ENCODE data around the gene ITPRIPL2.

The ITPRIPL2 gene

DNA sequence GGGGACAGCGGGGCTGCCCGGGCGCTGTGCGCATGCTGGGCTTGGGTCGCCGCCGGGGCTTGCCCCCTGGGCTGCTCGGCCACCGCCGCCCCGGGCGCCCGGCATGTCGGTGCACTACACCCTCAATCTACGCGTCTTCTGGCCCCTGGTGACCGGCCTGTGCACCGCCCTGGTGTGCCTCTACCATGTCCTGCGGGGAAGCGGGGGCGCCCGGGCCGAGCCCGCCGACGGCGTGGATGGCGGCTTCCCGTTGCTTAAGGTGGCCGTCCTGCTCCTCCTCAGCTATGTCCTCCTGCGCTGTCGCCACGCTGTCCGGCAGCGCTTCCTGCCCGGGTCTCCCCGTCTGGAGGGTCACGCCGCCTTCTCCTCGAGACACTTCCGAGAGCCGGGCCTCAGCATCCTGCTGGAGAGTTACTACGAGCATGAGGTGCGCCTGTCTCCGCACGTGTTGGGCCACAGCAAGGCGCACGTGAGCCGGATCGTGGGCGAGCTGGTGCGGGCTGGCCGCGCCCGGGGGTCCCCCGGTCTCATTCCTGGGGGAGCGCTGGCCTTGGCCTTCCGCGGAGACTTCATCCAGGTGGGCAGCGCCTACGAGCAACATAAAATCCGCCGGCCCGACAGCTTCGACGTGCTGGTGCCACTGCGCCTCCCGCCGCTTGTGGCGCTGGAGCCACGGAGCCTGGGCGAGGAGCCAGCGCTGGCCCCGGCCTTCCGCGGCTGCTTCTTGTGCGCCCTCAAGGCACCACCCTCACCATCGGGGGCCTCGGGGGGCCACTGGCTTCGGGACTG, 789 bp downstream of the ITPRIPL2 start:
- peak; percentile 23; the same call in 1 of the 2 replicates for TF ChIP-seq CTCF (conservative IDR thresholded peaks at IDR 0.05; ENCODE audit: low read length)
- DNase-seq (ENCODE audit: low read depth), result peak; percentile 61
- peak overlapping the region; percentile 75 for H3K4me3 ChIP-seq (ENCODE audit: low read length)

DNA sequence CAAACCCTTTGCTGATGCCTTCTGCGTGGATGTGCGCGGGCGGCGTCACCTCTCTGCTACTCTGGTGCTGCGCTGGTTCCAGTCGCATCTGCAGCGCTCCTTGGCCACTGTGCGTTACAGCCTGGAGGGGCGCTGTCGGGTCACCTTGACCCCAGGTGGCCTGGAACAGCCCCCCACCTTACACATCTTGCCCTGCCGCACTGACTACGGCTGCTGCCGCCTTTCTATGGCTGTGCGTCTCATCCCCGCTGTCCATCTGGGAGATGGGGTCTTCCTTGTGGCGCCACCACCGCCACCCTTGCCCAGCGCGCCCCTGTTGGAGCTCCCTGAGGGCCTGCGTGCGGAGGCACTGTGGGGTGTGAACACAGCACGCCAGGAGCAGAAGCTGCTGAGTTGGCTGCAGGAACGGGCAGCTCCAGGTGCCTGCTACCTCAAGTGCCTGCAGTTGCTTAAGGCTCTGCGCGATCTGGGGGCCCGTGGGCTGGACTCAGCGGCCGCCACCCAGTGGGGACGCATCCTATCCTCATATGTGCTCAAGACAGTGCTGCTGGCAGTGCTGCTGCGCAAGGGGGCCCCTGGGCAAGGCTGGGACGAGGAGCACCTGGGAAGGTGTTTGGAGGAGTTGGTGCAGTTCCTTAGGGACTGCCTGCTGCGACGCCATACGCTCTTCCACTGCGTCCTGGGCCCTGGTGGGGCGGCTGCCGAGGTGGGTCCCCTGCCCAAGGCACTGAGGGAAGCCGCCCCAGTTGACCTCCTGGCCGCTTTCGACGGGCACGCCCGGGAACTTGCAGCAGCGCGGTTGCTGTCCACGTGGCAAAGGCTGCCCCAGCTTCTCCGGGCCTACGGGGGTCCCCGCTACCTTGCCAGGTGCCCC, 1.6 kb downstream of the ITPRIPL2 start:
- H3K4me3 ChIP-seq (ENCODE audit: low read length), result peak overlapping the region; percentile 75

GRCh38 chr16:19116711-19117449, 3.1 kb downstream of the ITPRIPL2 start:
- peak; percentile 37 for DNase-seq (ENCODE audit: low read depth)
- peak overlapping the region; percentile 14 for H3K4me3 ChIP-seq (ENCODE audit: low read length)
- no peak for TF ChIP-seq CTCF (conservative IDR thresholded peaks at IDR 0.05; ENCODE audit: low read length)

More for the DNA sequence above, 1.6 kb downstream of the ITPRIPL2 start:
- DNase-seq (ENCODE audit: low read depth), result no peak
- peak; percentile 19; the same call in 1 of the 2 replicates for TF ChIP-seq CTCF (conservative IDR thresholded peaks at IDR 0.05; ENCODE audit: low read length)

DNA sequence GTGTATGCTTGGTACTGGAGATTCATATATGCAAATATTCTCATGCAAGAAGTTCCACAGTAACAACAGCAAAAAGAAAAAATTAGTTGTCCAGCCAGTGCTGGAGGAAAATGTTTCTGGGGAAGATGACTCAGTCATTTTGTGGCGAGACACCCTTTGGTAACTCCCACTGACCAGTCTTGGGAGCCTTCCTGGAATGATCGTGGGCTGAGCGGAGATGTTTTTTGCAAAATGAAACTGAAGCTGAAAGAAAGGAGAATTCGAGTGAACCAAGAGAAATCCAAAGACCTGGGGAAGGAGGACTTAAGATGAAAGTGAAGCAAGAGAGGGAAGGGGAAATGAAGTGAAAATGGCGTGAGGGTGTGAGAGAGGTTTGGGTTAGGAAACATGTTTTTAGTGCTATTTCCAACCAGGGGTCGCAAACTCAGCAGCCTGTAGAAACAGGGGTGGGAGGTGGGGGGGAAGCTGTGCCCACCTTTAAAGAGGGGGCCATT, 5.2 kb downstream of the ITPRIPL2 start:
- peak; percentile 89 for DNase-seq (ENCODE audit: low read depth)
- H3K4me3 ChIP-seq (ENCODE audit: low read length), result peak overlapping the region; percentile 74
- no peak for TF ChIP-seq CTCF (conservative IDR thresholded peaks at IDR 0.05; ENCODE audit: low read length)

- no peak for TF ChIP-seq CTCF (conservative IDR thresholded peaks at IDR 0.05; ENCODE audit: low read length)
- DNase-seq (ENCODE audit: low read depth), result peak; percentile 87
- H3K4me3 ChIP-seq (ENCODE audit: low read length), result peak overlapping the region; percentile 74
Observed at GRCh38 chr16:19119564-19119963, 5.8 kb downstream of the ITPRIPL2 start.

DNA sequence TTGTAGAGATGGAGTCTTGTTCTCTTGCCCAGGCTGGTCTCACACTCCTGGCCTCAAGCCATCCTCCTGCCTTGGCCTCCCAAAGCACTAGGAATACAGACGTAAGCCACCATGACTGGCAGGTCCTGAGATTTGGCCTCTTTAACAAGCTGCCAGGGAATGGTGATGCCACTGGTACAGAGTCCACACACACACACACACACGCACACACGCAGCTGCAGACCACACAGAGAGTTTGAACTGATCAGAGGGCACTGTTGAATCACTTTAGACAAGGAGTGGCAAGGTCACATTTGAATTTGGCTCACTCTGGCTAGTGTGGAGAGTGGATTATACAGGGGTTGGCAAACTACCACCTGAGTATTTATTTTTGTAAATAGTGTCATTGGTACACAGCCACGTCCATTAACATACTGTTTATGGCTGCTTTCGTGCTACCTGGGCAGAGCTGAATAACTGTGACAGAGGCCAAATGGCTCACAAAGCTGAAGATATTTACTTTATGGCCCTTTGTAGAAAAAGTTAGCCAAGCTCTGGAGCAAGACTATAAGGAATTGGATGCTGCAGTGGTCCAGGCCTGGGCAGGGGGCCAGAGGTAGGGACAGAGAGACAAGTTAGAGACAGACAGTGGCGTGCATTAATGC, 9.9 kb downstream of the ITPRIPL2 start:
- no peak for TF ChIP-seq CTCF (conservative IDR thresholded peaks at IDR 0.05; ENCODE audit: low read length)
- H3K4me3 ChIP-seq (ENCODE audit: low read length), result no peak overlapping the region
- DNase-seq (ENCODE audit: low read depth), result no peak

Data from AG10803 (cell line).